Ascending aorta (tissue), 2 donors: ENCODE data around the gene FAM168A. TPM values are rescaled to one million over a fixed set of nuclear protein-coding genes. Genes with fewer than 3 reads are reported as not detected.

ENCODE experiments used
- DNase-seq, 2 donors: peaks; one replicate each; pipeline ENCODE4 v3.0.0-alpha.2; 2019; ENCODE audit warnings: low spot score in 2 of 2
- H3K27ac ChIP-seq, 2 donors: fragments of 200-600 bp; sonication (generic); one replicate each; pipeline ENCODE4 v1.5.1; 2016 to 2017; ENCODE audit warnings: mild to moderate bottlenecking in 1 of 2
- H3K27me3 ChIP-seq: fragments of 200-600 bp; sonication (generic); one replicate; pipeline ENCODE4 v1.5.1; 2017
- H3K36me3 ChIP-seq, 2 donors: fragments of 200-600 bp; sonication (generic); one replicate each; pipeline ENCODE4 v1.5.1; 2016
- H3K4me1 ChIP-seq, 2 donors: fragments of 200-600 bp; sonication (generic); one replicate each; pipeline ENCODE4 v1.5.1; 2016 to 2017; ENCODE audit warnings: mild to moderate bottlenecking in 1 of 2
- H3K4me3 ChIP-seq, 2 donors: fragments of 200-600 bp; sonication (generic); one replicate each; pipeline ENCODE4 v1.5.1; 2016 to 2017; ENCODE audit warnings: mild to moderate bottlenecking in 1 of 2
- H3K9me3 ChIP-seq, 2 donors: fragments of 200-600 bp; sonication (generic); one replicate each; pipeline ENCODE4 v1.5.1; 2016
- CTCF ChIP-seq, 3 experiments: fragments of 200-600 bp in 2 of 3; fragments of 450-650 bp in 1 of 3; sonication (generic) in 2 of 3; IDR thresholded peaks; one replicate each; pipeline ENCODE4 v1.5.1; 2016 to 2019; ENCODE audit warnings: antibody characterized with exemption in 3 of 3, mild to moderate bottlenecking in 1 of 3, moderate library complexity in 1 of 3
- intact Hi-C: fragments of 100-400 bp; cut with DNase I; formaldehyde crosslinking; loops from one replicate; pipeline ENCODE4 v1.15.1; 2023
- total RNA-seq: library from RNA; depleted of rRNA; stranded (reverse); fragments of >200 nt; gene quantifications from one replicate; pipeline ENCODE4 v1.1.0, GENCODE V29; 2016

FAM168A gene
- total RNA-seq, 1 donor from 2014 or later = 44.1 TPM

- no peak for DNase-seq
- H3K4me3 ChIP-seq = no peak overlapping the region
- H3K27me3 ChIP-seq = no peaks in the 10 kb centered on the region
- H3K27ac ChIP-seq = no peak overlapping the region
- TF ChIP-seq CTCF (IDR thresholded peaks at IDR 0.05) = no peak
- intact Hi-C loops = no loop called here
- H3K4me1 ChIP-seq = no peaks in the 10 kb centered on the region
- H3K36me3 ChIP-seq = no peaks in the 10 kb centered on the region
- no peaks in the 10 kb centered on the region for H3K9me3 ChIP-seq
Observed at GRCh38 chr11:73384531-73384871, 213.4 kb downstream of the FAM168A start.

GRCh38 chr11:73384125-73384441 lies 213.8 kb downstream of the FAM168A start:
- H3K4me3 ChIP-seq = no peak overlapping the region
- no peaks in the 10 kb centered on the region for H3K4me1 ChIP-seq
- no peak for TF ChIP-seq CTCF (IDR thresholded peaks at IDR 0.05)
- H3K36me3 ChIP-seq = no peaks in the 10 kb centered on the region
- H3K27me3 ChIP-seq = no peaks in the 10 kb centered on the region
- DNase-seq = no peak
- H3K27ac ChIP-seq = no peak overlapping the region
- H3K9me3 ChIP-seq = no peaks in the 10 kb centered on the region
- intact Hi-C loops = no loop called here

GRCh38 chr11:73383249-73384124 lies 214.4 kb downstream of the FAM168A start:
- no peak for DNase-seq
- H3K36me3 ChIP-seq = no peaks in the 10 kb centered on the region
- TF ChIP-seq CTCF (IDR thresholded peaks at IDR 0.05) = no peak
- H3K4me3 ChIP-seq = no peak overlapping the region
- H3K27ac ChIP-seq = no peak overlapping the region
- H3K27me3 ChIP-seq = no peaks in the 10 kb centered on the region
- intact Hi-C loops = no loop called here
- no peaks in the 10 kb centered on the region for H3K4me1 ChIP-seq
- no peaks in the 10 kb centered on the region for H3K9me3 ChIP-seq

- intact Hi-C loops = no loop called here
- TF ChIP-seq CTCF (IDR thresholded peaks at IDR 0.05) = no peak
- H3K36me3 ChIP-seq = no peaks in the 10 kb centered on the region
- H3K27me3 ChIP-seq = no peaks in the 10 kb centered on the region
- DNase-seq = no peak
- H3K4me1 ChIP-seq = no peaks in the 10 kb centered on the region
- no peaks in the 10 kb centered on the region for H3K9me3 ChIP-seq
- H3K27ac ChIP-seq = no peak overlapping the region
- H3K4me3 ChIP-seq = no peak overlapping the region
Observed at GRCh38 chr11:73382747-73383146, 215.2 kb downstream of the FAM168A start.

DNA sequence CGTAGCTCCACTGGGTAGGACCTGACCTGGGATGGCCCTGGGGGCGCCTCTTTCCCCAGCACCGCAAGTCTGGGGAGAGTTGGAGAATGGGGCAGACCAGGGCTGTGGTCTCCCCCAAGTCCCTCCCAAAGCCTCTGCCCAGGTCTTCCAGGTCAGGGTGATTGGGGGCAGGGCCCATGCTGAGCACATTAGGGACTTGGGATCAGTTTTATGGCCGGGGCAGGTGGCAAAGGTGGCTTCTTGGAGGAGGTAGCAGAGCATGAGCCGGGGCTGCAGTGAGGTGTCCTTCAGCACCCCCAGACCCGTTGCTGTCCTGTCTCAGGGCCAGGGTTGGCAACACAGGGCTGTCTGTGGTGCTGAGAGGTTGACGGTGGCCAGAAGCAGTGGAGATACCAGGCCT lies 215.7 kb downstream of the FAM168A start:
- no peak for TF ChIP-seq CTCF (IDR thresholded peaks at IDR 0.05)
- Histone ChIP-seq H3K36me3 (no peaks in the 10 kb centered on the region), H3K4me3 (no peak overlapping the region), H3K4me1 (peaks cover 0 to 3% of the 10 kb centered on the region in 2 donors), H3K27ac (no peak overlapping the region), H3K9me3 (no peaks in the 10 kb centered on the region), H3K27me3 (no peaks in the 10 kb centered on the region)
- no peak for DNase-seq
- intact Hi-C loops = no loop called here

DNA sequence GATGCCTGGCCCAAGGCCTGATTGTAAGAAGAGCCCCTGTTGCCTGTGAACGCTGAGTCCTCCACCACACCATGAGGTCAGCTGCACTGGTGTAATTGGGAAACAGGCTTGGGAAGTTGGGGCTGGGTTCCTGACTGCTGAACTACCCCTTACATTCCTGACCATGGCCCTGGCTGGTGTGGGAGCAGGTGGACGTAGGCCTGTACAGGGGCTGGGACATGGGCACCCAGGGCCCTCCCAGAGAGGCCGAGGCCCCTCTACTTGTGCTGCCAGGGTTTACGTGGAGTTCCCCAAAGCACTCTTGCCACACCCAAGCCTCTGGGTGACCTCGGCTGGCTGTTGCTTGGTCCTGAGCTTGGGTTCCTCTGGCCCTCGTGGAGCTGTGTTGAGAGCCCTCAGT lies 216.3 kb downstream of the FAM168A start:
- H3K4me3 ChIP-seq = no peak overlapping the region
- no peaks in the 10 kb centered on the region for H3K36me3 ChIP-seq
- H3K9me3 ChIP-seq = no peaks in the 10 kb centered on the region
- H3K27ac ChIP-seq = no peak overlapping the region
- no peaks in the 10 kb centered on the region for H3K27me3 ChIP-seq
- H3K4me1 ChIP-seq = peaks cover 0 to 5% of the 10 kb centered on the region in 2 donors
- no peak for TF ChIP-seq CTCF (IDR thresholded peaks at IDR 0.05)
- intact Hi-C loops = no loop called here
- no peak for DNase-seq
